GM19397 (cell line): ENCODE data around the gene AP1G1.
"Not testable (repeated sequence)": the region's sequence is repeated elsewhere in the genome, so short reads cannot be mapped to it uniquely, and the experiment has no call there.

Source experiments
- ATAC-seq: cut with Tn5 transposase; IDR thresholded peaks from one replicate; pipeline ENCODE4 v1.9.1; 2021; ENCODE audit warnings: mild to moderate bottlenecking, moderate library complexity; ENCODE audit not compliant: unreplicated experiment

The AP1G1 gene

DNA sequence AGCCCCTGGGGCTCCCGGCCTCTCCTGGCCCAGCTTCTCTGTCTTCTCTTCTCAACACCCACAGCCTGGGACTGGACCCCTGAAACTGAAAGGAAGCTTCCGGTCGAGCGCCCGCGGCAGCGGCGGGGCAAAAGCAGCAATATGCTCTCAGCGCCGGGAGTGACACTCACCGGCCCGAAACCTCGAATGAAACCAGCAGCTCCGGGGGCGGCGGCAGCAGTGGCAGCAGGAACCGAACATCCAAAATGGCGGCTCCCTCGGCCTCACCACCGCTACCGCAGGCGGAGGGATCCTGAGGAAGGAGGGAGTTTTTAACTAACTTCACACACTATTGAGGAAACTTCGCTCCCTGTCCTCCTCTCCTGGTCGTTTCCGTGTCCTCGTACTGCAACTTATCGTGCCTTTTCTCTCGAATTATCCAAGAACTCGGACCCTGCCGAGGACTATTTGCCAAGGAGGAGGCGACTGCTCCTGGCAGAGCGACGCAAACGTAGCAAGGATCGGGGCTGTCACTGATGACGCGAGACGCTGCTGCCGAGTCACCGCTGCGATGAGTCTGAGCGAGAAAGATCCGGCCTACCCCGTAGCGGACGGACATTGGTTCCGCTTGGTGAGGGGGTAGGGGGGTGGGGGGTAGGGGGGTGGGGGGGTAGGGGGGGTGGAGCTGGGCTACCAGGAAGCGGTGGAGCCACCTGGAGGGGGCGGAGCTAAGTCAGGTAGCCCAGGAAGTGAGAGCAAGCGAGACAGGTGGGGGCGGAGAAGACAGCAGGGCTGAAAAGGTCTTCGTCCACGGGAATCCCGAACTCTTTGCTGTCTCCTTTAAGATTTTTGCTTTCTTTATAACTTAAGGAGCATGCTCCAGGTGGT lies at the start of gene AP1G1:
Gene AP1G1, minus strand, starts transcription at position 242 of the 867 bp plus-strand sequence. CDS start 19,355 bp downstream, outside the sequence.
- ATAC-seq, result peak; percentile 79

DNA sequence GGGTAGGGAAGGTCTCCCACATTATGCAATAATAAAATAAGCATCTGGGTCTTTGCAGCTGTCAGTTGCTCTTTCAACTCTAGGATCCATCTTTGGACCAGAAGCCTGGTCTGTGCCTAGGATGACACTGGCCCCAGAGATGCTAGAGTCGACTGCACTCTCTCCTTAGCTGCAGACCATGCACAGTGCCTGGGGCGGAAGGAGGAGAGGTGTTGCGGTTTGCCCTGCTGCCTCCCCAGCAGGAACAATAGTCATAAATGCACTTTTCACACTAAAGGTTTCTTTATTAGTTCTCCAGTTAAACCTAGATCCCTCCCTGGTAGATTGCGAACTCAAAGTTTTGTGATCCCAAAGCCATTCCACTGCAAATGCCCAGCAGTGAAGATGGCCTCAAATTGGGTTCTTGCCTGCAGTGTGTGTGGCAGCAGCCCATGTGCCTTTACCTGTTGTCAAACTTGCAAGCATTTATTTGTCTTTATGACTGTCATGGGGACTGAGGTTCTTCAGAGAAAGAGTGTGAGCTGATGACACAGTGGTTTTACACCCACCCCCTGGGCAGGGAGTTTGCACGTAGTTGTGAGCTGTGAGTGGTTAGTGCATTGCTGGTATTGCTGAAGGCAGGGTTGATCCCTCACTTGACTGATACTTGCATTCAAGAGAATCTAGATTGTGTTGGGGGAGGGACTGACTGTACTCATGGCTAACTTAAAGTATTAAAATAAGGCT lies 47.5 kb upstream of the AP1G1 start:
- ATAC-seq, result no peak

DNA sequence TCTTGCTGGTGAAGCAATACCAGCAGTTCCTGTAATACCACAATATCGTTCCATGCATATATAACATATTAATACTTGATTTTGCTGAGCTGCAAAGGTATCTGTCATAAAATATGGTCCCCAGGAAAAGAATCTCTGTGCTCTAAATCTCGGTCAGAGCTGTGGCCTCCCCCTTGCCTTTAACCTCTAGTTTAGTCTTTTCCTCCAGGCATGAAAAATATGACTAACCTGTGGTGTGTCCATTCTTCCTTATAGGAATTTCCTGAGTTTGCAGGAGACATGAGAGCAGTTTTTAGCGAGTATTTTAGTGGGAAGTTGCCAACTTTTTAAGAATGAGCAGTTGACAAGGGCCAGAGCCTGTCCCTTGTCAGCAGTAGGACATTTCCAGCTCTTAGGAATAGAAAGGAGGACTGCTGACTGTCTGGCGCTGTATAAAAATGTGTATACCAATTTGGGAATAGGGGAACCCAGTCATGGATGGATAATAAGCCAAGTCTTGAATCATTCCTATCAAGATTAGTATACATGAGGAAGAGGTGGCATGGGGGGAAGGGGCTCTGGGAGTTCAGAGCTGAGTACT lies 45.8 kb upstream of the AP1G1 start:
- ATAC-seq, result no peak

DNA sequence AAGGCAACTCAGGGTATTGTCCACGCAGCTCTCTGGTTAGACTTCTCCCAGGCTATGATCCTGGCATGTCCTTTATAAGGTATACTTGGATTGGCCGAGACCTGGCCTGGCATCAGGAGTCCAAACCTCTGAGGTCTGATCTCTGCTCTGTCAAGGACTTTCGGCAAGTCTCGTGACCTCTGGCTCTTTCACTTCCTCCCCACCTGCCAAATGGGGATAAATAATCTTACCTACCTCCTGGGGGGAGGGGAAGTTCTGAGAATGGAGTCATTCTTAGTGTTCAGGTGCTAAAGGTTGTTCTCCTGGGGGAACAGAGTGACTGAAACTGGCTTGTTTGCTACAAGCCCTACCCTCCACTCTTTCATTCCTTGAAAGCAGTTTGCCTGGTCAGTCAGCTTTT lies 44.8 kb upstream of the AP1G1 start:
- ATAC-seq, result peak; percentile 67

DNA sequence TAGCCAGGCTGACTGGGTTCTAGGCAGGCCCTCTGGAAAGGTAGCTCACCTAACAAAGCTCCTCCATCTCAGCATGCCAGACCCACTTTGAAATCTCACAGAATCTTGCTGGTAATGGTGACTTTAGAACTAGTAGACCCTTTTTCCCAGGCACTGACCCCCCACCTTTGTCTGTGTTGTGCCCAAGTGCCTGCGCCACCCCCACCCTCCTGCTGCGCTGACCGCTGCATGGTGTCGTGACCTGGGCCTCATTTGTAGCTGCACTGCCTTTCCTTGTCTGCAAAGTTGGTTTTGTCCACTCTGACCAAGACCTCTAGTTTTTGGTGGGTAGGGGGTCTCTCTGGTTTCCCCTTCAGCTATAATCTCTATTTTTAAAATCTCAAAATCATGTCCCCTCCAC lies 43.9 kb upstream of the AP1G1 start:
- ATAC-seq, result no peak

DNA sequence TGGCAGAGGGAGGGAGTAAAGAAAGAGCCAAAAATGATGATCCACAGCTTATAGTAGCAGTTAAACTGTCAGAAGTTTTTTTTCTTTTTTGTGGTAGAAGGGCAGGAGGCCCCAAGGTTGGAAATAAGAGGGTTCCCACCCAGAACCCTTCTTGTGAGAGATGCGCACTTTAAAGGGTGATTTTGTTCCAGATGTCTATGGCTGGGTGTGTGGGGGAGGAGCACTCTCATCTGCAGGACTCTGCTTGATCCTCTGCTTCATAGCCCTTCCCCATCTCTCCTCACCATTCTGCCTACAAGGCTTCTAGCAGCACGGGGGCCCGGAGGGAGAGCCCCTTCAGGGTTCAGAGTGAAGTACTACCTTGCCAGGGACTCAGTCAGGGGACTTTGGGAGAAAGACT lies 43.5 kb upstream of the AP1G1 start:
- ATAC-seq, result no peak

DNA sequence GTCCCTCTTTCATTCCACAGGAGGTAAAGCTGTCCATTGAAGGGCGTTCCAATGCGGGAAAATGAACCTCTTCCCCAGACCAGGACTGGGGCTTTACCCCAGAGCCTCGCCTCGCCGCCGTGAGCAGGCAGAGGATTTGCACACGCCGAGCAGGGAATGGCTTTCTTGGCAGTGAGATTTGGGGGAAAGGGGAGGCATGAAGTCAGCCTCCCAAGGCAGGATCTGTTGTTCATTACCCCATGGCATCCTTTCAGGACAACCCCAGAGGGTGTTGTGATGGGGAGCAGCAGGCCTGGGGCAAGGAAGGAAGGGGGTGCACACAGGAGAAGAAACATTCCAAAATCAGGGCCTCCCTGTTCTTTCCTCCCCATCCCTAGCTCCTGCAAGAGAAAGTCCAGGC lies 43.1 kb upstream of the AP1G1 start:
- ATAC-seq, result no peak

DNA sequence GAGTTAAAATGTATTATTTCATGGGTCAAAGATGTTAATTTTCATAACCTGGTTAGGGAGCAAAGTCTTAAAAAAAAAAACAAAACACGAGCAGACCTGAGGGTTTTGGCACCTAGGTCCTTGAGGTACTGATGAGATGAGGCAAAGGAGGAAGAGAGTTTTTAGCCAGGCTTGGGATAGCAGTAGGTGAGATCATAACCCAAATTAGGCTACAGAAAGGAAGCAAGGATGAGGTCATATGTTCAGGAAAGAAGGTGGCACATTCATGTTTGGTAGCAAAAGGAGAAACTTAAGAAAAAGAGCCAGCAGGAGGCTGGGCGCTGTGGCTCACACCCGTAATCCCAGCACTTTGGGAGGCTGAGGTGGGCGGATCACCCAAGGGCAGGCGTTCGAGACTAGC lies 40.0 kb upstream of the AP1G1 start:
- ATAC-seq, result no peak

DNA sequence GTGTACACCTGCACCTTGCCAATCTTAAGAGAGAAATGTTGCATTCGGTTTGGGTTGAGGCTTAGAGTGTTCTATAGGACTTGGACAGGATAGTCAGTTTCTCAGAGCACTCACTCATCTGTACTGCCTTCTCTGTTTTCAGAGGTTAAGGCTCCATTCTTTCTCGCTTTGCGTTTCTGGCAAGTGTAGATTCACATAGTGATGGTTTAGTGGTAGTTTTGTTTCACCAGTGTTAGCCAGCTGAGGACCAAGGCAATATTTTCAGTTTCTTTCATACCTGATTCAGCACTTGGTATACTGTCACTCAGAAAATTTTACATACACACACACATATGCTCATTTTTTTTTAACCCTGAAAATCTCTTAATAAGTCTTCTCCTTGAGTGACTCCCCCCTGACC lies 38.5 kb upstream of the AP1G1 start:
- no peak for ATAC-seq

DNA sequence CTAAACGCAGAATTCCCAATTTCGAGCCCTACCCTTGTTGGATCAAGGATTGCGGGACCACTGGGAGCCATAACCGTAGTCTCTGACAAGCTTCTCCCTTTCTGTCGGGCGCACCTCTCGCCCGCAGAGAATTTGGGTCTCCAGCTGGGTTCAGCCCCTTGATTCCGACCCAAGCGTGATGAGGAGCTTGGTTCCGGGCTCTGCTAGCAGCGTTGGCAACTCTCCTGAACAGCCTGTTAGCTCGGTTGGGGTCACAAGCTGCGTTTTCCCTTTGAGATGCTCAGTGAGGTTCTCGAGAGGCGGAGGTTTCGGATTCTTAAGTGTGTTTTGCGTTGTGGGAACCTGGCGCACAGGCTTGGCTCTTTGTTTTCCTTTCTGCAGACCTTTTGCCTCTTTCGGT lies 37.8 kb upstream of the AP1G1 start:
- ATAC-seq, result no peak

DNA sequence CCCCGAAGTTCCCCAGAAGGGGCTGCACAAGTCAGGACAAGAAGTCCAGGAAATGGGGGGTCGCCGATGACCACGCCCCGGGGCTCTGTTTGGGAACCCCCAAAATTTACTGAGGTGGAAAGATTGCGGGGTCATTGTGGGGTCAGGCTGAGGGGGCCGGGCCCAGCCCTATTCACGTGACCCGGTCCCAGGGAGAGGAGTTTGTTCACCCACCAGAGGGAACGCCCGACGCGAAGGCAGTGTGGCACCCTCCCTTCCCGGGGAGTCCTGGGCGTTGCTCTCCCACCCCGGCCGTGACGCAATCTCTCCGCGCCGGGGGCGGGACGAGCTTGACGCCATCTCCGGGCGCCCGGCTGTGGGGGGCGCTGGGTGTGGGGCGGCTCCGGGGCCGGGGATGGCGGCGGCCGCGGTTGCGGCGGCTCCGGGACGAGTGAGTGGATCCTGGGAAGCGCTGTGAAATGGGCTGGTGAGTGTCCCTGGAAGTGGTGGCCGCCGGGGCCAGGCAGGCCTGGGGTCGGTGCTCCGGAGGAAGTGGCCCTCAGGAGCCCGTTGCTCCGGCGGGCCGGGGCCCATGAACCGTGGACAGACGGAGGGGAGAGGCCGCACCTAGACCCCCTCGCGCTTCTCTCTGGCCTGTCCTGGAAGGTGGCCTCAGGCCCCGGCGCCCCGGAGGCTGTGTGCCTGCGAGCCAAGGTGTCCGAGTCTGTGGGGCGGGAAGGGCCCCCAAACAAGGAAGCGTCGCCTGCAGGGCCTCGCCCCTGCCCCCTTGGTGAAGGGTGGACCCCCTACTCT lies 37.2 kb upstream of the AP1G1 start, which contains the start of gene ATXN1L:
Gene ATXN1L, plus strand, starts transcription at position 338 of the 792 bp plus-strand sequence. CDS start 3,765 bp downstream, outside the sequence.
- ATAC-seq, result peak; percentile 76

DNA sequence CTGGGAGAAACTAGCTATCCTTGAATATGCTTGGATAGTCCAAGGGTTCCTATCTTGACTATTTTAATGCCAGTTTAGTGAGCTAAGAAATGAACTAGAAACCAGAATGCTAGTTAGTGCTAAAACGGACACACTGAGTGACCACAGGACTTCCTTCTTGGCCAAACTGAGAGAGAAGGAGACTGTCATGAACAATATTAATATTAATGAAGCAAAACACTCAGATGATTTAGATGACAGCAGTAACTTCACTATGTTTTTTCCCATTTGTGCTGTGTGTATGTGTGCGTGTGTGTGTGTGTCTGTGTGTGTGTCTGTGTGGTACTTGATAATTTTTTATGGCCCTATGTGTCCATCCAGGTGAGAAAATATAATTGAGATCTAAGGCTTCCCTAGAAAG lies 34.9 kb upstream of the AP1G1 start:
- ATAC-seq, result no peak

DNA sequence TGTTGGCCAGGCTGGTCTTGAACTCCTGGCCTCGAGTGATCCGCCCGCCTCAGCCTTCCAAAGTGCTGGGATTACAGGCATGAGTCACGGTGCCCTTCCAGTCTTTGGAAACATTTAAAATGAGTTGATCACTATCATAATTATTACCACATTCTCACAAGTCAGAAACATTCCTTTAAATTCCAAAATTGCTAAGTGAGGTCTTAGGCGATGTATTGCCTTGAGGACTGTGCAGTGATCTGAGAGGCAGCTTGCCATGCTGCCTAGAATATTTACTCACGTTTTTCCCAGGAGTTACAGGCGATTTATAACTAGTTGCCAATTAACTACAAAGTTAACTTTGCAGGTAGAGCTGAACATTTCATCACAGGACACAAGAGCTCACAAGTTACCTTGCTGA lies 31.4 kb upstream of the AP1G1 start:
- no peak for ATAC-seq

DNA sequence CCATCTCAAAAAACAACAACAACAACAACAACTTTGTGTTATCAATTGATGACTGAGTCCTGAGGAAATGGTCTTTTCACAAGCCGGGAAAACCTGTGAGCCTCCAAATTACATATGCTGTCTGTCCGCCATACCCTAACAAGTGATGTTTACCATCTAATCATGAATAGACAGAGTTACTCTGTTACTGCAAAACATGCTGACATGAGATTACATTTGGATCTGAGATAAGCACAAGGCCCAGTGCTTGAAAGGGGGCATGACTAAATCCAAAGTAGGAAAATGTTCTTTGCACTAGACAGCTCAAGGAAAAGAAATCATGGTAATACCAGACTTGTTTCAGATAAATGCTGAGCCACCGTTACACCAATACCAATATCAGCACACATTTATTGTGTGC lies 28.5 kb upstream of the AP1G1 start:
- ATAC-seq, result no peak

DNA sequence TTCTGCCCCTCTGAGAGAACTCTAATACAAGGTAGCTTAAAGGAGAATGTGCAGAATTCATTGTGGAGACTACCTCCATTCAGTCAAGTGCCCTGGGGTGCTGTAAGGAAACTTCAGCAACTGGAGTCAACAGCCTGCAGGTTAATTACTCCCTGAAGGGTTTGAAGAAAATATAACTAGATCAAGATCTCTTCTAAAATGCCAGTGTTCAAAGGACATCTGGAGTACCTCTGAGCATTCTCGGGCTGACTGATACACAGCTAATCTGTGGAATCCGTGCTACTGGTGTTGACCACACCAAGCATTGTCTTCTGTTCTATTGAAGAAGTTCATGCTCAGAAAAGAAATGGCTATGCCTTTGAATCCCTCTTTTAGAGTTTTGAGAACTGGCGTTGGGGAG lies 25.7 kb upstream of the AP1G1 start:
- ATAC-seq, result no peak

DNA sequence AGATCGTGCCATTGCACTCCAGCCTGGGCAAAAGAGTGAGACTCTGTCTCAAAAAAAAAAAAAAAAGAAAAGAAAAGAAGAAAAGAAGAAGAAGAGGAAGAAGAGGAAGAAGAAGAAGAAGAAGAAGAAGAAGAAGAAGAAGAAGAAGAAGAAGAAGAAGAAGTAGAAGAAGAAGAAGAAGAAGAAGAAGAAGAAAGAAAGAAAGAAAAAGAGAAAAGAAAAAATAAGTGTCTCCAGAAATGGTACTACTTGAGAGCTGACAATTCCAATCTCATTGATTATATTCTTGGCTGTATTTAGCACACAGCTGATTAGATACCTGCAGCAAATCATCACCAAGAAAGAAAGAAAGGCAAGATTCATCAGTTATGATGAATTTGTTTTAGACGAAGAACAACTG lies 23.5 kb upstream of the AP1G1 start:
- not testable (repeated sequence) for ATAC-seq

DNA sequence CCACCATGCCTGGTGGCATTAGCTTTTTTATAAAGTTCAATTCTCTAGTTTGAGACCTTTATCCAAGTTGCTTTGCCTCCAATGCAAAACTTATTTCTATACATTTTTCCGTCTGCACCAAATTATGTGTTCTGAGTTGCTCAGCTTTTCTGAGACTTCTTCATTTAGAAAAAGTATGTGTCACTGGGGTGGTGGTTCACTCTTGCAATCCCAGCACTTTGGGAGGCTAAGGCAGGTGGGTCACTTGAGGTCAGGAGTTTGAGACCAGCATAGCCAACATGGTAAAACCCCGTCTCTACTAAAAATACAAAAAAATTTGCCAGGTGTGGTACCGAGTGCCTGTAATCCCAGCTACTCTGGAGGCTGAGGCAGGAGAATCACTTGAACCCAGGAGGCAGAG lies 23.1 kb upstream of the AP1G1 start:
- not testable (repeated sequence) for ATAC-seq

DNA sequence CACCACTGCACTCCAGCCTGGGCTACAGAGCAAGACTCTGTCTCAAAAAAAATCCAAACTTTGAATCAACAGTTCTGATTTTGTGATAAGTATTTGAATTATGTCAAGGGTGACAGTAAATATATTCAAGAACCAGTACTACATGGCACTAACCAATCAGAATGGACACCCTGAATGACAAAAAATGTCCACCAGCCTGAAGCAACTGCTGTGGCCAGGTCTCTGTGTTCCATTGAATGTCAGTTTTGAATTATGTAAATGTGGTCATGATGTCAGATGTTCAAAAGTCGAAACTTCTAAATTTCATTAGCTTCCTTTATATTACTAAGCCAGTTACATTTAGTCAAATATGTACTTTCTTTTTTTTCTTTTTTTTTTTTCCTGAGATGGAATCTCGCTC lies 21.7 kb upstream of the AP1G1 start:
- ATAC-seq, result no peak

DNA sequence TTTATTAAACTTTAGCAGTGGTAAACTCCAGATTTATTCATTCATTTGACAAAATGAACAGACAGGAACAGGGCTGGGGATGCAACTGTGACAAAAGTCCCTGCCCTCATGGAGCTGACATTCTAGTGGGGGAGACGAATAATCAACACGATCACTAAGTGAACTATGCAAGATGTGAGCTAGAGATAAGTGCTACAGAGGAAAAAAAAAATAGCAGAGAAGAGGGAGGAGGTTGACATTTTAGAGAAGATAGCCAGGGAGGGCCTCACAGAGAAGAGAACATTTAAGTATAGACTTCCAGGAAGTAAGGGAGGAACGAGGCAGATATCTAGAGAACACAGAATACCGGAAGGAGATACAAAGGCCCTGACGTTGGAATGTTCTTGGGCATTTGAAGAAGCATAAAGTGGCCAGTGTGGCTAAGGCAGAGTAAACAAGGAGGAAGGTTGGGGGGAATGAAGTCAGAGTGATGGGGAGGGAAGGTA lies 17.9 kb upstream of the AP1G1 start:
- no peak for ATAC-seq

DNA sequence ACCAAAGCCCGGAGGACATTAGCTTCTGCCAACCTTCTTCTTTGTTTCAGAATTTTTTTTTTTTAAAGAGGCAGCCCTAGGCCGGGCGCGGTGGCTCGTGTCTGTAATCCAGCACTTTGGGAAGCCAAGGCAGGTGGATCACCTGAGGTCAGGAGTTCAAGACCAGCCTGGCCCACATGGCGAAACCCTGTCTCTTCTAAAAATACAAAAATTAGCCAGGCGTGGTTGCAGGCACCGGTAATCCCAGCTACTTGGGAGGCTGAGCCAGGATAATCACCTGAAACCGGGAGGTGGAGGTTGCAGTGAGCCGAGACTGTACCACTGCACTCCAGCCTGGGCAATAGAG lies 8.5 kb upstream of the AP1G1 start:
- peak; percentile 18 for ATAC-seq

DNA sequence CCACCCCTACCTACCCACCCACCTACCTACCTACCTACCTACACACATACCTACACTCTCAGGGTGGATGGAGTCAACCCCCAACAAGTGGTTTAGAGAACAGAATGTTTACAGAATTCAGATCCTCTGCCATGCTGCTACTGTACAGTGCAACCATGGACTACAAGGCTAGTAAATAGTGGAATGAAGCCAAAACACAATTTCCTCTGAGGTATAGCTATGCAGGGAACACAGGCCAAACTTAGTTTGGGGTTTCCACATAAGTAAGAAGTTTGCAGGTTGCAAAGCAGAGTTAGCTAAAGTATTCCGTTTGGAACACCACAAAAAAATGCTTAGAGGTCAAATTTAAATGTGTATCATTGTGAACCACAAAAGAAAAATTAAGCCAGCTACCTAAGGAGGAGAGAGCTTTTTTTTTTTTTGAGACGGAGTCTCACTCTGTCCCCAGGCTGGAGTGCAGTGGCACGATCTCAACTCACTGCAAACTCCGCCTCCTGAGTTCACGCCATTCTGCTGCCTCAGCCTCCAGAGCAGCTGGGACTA lies 2.7 kb upstream of the AP1G1 start:
- ATAC-seq, result no peak
